T follicular helper cell (primary cell): Measurements from ENCODE around the gene ATG9B.
"Not testable (repeated sequence)": the region's sequence is repeated elsewhere in the genome, so short reads cannot be mapped to it uniquely, and the experiment has no call there.

Experiments
- DNase-seq: peaks from one replicate; pipeline ENCODE4 v3.0.0-alpha.2; 2020; ENCODE audit warnings: low read depth

The ATG9B gene

DNA sequence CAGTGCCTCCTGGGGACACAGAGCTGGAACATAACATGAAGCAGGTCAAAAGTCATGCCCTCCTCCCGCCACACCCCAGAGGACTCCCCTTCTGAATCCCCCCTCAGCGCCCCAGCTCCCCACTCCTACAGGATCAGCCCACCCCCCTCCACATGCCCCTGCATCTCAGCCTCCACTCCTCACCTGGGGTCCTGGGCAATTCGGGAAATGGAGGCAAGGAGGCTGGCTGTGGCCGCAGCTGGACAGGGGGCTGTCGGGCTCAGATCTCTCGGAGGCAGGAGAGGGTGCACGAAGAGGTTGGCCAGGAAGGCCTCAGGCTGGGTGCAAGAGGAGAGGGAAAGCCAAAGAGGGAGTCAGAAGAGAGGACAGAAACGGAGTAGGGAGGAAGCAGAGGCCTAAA lies 7.8 kb downstream of the ATG9B start:
- DNase-seq = no peak

- no peak for DNase-seq
These were observed 8.3 kb downstream of the ATG9B start for GRCh38 chr7:151015967-151016366.

- DNase-seq = peak; percentile 27
These were observed 9.3 kb downstream of the ATG9B start for GRCh38 chr7:151014950-151015349.

GRCh38 chr7:151013733-151014497 lies 10.4 kb downstream of the ATG9B start:
- peak; percentile 94 for DNase-seq

DNA sequence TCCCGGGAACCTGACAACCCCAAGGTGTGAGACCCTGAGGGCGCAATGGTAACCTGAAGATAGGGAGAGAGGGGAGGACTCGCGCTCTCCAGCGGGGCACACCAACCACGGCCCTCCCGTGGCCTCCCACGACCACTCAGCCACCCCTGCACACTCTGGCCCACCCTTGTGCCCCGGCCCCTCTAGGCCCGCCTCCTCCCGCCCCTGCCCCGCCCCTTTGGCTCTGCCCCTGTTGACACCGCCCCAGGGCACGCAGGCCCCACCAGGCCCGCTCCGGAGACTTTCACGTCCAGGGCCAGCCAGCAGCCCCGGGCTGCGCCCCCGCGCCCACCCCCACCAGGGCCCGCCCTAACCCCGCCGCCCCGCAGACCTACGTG lies 10.9 kb downstream of the ATG9B start:
- DNase-seq = no peak

GRCh38 chr7:151012911-151013347 lies 11.4 kb downstream of the ATG9B start:
- no peak for DNase-seq

GRCh38 chr7:151012031-151012692 lies 12.1 kb downstream of the ATG9B start:
- DNase-seq = no peak

DNA sequence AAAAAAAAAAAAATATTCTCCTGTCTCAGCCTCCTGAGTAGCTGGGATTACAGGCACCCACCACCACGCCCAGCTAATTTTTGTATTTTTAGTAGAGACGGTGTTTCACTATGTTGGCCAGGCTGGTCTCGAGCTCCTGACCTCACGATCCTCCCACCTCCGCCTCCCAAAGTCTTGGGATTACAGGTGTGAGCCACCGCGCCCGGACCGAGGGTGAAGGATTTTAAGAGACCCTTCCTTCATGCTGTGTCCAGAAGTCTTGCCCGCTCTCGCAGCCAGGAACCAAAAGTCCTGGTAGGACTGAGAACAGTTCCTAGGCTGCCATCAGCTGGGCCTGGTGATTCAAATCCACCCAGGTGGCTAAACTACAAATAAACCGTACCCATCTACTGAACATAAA lies 12.7 kb downstream of the ATG9B start:
- DNase-seq = not testable (repeated sequence)

DNA sequence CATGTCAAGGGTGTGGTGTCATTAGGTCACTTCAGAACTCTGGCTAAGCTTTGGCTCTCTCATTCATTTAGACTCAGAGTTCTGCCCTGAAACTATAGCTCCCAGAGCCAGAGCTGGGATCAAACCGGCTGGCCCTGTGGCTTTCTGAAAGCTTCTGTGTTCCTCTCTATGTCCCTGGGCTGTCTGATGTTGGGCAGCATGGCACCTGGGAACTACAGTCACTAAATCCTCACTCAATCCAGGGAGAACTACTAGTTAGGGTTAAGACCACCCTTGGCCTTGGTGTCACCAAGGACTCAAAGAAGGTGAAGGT lies 13.2 kb downstream of the ATG9B start:
- no peak for DNase-seq

DNA sequence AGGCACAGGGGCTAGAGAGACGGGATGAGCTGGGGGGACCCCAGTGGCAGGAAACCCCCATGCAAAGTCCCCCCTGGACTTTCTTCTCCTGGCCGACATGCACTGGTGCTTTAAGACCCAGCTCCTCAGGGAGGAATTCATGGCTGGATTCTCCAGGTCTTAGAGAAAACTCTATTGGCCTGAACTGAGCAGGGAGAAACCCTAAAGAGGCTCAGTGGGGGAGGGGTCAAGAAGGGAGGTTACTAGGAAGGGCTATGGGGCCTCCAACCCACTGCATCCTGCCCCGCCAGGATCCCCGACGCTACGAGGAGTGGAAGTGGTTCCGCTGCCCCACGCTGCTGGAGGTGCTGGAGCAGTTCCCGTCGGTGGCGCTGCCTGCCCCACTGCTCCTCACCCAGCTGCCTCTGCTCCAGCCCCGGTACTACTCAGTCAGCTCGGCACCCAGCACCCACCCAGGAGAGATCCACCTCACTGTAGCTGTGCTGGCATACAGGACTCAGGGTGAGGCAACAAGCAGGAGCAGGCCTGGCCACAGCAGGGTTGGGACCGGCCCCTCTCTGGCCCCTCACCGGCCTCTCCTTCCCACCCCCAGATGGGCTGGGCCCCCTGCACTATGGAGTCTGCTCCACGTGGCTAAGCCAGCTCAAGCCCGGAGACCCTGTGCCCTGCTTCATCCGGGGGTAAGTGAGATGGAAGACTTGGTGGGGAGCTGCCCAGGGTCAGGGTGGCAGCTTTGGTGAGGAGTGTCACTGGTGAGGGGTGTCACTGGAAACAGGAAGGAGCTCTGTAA lies 13.8 kb downstream of the ATG9B start:
- DNase-seq = peak; percentile 18

GRCh38 chr7:151010037-151010306 lies 14.3 kb downstream of the ATG9B start:
- no peak for DNase-seq

- DNase-seq = no peak
These were observed 14.8 kb downstream of the ATG9B start for GRCh38 chr7:151009327-151010036.

DNA sequence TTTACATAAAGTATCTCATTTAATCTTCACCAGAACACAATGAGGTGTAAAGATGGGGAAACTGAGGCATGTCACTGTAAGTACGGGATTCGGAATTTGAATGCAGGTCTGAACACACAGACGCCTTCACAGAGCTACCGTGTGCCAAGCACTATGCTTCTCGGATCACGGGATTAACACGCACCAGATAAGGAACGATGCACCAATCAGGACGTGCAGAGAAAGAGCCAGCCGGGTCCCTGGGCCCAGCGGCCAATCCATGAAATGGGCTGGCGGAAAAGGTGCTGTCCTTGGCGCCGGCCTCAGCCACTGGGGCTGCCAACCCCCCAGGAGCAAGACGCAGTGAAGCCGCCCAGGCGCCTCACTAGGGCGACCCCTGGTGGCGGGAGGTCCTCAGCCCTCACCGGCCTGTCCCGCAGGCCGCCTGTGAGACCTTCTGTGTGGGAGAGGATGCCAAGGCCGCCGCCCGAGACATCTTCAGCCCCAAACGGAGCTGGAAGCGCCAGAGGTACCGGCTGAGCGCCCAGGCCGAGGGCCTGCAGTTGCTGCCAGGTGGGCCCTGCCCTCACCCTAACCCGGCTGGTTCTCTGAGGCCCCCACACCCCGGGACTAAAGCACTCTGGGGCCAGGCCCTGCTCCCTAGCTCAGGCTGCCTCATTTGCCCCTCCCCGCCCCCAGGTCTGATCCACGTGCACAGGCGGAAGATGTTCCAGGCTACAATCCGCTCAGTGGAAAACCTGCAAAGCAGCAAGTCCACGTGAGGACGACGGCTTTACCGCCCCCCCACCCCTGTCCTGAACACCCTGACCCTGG lies 15.6 kb downstream of the ATG9B start:
- DNase-seq = peak; percentile 70

GRCh38 chr7:151008143-151008510 lies 16.2 kb downstream of the ATG9B start:
- peak; percentile 23 for DNase-seq

GRCh38 chr7:151007469-151007898 lies 16.8 kb downstream of the ATG9B start:
- no peak for DNase-seq

DNA sequence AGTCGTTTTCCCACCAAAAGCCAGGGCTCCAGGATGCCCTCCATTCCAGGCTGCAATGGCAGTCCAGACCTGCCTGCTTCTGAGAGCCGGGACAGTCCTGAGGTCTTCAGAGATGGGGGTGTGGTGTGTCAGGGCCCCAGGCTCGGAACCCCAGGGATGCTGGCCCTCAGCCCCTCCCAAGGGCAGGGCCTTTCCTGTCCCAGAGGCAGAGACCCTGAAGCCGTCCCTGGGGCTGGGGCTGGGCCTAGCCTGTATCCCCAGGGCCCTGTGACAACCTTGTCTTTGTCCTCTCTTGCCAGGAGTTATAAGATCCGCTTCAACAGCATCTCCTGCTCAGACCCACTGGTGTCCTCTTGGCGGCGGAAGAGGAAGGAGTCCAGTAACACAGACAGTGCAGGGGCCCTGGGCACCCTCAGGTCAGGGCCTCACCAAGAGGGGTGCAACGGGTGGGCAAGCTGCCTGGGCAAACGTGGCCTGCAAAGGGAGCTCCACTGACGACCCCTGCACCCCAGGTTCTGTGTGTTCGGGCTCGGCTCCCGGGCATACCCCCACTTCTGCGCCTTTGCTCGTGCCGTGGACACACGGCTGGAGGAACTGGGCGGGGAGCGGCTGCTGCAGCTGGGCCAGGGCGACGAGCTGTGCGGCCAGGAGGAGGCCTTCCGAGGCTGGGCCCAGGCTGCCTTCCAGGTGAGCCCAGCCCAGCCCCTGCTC lies 17.5 kb downstream of the ATG9B start:
- no peak for DNase-seq

DNA sequence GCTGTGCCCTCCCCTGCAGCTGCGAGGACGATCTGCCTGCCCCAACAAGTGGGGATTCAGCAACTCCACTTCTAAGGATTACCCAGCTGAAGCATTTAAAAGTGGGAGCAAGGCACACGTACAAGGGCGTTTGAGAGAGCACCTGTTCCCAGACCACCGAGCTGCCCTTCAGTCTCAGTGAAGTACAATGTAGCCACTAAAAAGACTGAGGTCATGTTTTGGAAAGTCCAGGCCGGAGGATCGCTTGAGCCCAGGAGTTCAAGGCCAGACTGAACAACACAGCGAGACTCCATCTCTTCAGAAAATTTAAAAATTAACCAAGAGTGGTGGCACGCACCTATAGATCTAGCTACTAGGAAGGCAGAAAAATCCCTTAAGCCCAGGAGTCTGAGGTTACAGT lies 18.7 kb downstream of the ATG9B start:
- no peak for DNase-seq

GRCh38 chr7:151003572-151003971 lies 20.7 kb downstream of the ATG9B start:
- DNase-seq = no peak

DNA sequence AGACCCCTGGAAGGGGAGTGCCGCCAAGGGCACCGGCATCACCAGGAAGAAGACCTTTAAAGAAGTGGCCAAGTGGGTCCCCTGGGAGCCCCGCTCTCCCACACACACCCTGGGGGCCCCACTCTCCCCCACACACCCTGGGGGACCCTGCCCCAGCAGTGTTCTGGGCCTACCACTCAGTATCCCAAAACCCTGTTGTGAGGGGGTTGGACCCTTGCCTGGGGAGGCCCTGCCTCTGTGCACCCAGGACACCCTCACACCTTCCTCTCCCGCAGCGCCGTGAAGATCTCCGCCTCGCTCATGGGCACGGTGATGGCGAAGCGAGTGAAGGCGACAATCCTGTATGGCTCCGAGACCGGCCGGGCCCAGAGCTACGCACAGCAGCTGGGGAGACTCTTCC lies 22.7 kb downstream of the ATG9B start:
- no peak for DNase-seq

- no peak for DNase-seq
These were observed 23.3 kb downstream of the ATG9B start for GRCh38 chr7:151000897-151001495.
